ENCODE results near the gene EPHA5.
A peak's percentile ranks its signal among the peaks of the same experiment; 100 is the strongest.

Gene EPHA5

DNA sequence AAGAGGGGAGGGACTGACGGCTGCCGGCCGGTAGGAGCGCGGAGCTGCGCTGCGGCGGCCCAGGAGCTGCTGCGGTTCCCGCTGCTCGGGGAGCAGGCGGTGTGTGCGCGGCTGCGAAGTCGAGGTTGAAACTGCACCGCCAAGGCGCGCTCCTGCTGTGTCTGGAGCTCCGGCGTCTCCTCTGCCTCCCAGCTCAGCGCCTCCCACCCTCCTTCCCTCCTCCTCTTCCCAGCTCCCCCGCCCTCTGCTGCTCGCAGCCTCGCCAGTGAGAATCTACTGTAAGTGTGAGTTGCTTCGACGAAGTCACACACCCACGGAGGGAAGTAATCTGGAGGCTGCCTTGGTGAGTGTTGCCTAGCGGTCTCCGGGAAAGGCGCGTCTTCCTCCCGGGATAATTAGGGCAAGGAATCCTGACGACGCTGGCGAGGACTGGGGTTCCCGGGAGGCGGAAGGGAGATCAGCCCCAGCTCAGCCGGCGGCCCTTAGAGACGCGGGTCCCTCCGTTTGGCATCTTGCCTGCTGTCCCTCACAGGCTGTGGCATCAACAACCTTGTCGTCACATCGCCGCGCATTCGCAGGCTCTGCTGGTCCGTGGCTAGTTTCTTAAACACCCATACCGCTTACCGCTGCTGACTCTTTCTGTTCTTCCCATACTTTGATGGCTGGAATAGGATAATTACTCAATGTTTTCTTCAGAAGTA, at the start of gene EPHA5 (continued):
- no peak for TF ChIP-seq ZNF48 (tag by site-specific recombination; IDR thresholded peaks at IDR 0.05)
- TF ChIP-seq ZNF248 (tag by site-specific recombination; IDR thresholded peaks at IDR 0.05) = no peak
- no peak for TF ChIP-seq ZNF747 (tag by site-specific recombination; IDR thresholded peaks at IDR 0.05)
- TF ChIP-seq MYNN (tag by site-specific recombination; IDR thresholded peaks at IDR 0.05; ENCODE audit: borderline replicate concordance) = no peak
- TF ChIP-seq WT1 (tag by site-specific recombination; IDR thresholded peaks at IDR 0.05) = peak; percentile 44; the same call in 1 of the 2 replicates
- no peak for TF ChIP-seq REPIN1 (tag by site-specific recombination; IDR thresholded peaks at IDR 0.05; ENCODE audit: low read depth)
- TF ChIP-seq ZNF530 (tag by site-specific recombination; IDR thresholded peaks at IDR 0.05; ENCODE audit: low read depth) = no peak
- TF ChIP-seq, protein P1, sequence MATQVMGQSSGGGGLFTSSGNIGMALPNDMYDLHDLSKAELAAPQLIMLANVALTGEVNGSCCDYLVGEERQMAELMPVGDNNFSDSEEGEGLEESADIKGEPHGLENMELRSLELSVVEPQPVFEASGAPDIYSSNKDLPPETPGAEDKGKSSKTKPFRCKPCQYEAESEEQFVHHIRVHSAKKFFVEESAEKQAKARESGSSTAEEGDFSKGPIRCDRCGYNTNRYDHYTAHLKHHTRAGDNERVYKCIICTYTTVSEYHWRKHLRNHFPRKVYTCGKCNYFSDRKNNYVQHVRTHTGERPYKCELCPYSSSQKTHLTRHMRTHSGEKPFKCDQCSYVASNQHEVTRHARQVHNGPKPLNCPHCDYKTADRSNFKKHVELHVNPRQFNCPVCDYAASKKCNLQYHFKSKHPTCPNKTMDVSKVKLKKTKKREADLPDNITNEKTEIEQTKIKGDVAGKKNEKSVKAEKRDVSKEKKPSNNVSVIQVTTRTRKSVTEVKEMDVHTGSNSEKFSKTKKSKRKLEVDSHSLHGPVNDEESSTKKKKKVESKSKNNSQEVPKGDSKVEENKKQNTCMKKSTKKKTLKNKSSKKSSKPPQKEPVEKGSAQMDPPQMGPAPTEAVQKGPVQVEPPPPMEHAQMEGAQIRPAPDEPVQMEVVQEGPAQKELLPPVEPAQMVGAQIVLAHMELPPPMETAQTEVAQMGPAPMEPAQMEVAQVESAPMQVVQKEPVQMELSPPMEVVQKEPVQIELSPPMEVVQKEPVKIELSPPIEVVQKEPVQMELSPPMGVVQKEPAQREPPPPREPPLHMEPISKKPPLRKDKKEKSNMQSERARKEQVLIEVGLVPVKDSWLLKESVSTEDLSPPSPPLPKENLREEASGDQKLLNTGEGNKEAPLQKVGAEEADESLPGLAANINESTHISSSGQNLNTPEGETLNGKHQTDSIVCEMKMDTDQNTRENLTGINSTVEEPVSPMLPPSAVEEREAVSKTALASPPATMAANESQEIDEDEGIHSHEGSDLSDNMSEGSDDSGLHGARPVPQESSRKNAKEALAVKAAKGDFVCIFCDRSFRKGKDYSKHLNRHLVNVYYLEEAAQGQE (tag by site-specific recombination; IDR thresholded peaks at IDR 0.05) = no peak
- TF ChIP-seq, protein P2, sequence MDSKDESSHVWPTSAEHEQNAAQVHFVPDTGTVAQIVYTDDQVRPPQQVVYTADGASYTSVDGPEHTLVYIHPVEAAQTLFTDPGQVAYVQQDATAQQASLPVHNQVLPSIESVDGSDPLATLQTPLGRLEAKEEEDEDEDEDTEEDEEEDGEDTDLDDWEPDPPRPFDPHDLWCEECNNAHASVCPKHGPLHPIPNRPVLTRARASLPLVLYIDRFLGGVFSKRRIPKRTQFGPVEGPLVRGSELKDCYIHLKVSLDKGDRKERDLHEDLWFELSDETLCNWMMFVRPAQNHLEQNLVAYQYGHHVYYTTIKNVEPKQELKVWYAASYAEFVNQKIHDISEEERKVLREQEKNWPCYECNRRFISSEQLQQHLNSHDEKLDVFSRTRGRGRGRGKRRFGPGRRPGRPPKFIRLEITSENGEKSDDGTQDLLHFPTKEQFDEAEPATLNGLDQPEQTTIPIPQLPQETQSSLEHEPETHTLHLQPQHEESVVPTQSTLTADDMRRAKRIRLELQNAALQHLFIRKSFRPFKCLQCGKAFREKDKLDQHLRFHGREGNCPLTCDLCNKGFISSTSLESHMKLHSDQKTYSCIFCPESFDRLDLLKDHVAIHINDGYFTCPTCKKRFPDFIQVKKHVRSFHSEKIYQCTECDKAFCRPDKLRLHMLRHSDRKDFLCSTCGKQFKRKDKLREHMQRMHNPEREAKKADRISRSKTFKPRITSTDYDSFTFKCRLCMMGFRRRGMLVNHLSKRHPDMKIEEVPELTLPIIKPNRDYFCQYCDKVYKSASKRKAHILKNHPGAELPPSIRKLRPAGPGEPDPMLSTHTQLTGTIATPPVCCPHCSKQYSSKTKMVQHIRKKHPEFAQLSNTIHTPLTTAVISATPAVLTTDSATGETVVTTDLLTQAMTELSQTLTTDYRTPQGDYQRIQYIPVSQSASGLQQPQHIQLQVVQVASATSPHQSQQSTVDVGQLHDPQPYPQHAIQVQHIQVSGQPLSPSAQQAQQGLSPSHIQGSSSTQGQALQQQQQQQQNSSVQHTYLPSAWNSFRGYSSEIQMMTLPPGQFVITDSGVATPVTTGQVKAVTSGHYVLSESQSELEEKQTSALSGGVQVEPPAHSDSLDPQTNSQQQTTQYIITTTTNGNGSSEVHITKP (tag by site-specific recombination; IDR thresholded peaks at IDR 0.05) = no peak
- TF ChIP-seq GLIS2 (tag by site-specific recombination; IDR thresholded peaks at IDR 0.05) = peak; percentile 41; the same call in 1 of the 2 replicates
- TF ChIP-seq ZNF292 (tag by site-specific recombination; IDR thresholded peaks at IDR 0.05; ENCODE audit: borderline replicate concordance, low read depth) = no peak
- TF ChIP-seq, protein P3, sequence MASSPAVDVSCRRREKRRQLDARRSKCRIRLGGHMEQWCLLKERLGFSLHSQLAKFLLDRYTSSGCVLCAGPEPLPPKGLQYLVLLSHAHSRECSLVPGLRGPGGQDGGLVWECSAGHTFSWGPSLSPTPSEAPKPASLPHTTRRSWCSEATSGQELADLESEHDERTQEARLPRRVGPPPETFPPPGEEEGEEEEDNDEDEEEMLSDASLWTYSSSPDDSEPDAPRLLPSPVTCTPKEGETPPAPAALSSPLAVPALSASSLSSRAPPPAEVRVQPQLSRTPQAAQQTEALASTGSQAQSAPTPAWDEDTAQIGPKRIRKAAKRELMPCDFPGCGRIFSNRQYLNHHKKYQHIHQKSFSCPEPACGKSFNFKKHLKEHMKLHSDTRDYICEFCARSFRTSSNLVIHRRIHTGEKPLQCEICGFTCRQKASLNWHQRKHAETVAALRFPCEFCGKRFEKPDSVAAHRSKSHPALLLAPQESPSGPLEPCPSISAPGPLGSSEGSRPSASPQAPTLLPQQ (tag by site-specific recombination; IDR thresholded peaks at IDR 0.05) = peak; percentile 54
- TF ChIP-seq ZNF626 (tag by site-specific recombination; IDR thresholded peaks at IDR 0.05) = no peak
- TF ChIP-seq ZNF274 (IDR thresholded peaks at IDR 0.05; ENCODE audit: low read length) = no peak
- no peak for TF ChIP-seq ZNF274 (tag by site-specific recombination; IDR thresholded peaks at IDR 0.05; ENCODE audit: borderline replicate concordance)
- no peak for TF ChIP-seq ZBTB7A (tag by site-specific recombination; IDR thresholded peaks at IDR 0.05; ENCODE audit: low read depth)
- TF ChIP-seq GLI4 (tag by site-specific recombination; IDR thresholded peaks at IDR 0.05) = no peak
- no peak for TF ChIP-seq ZBTB8A (tag by site-specific recombination; IDR thresholded peaks at IDR 0.05)
- no peak for TF ChIP-seq ZNF112 (tag by site-specific recombination; IDR thresholded peaks at IDR 0.05)
- TF ChIP-seq ZBTB17 (tag by site-specific recombination; IDR thresholded peaks at IDR 0.05) = peak; percentile 87

All from HEK293 (cell line).